ENCODE measurements around the gene METAP1D. TPM values are rescaled to one million over a fixed set of nuclear protein-coding genes. Genes with fewer than 3 reads are reported as not detected.

Gene METAP1D
- total RNA-seq, 1 experiment from 2014 or later = 4.7 TPM

GRCh38 chr2:172074254-172074653 is 74.5 kb downstream of the METAP1D start (continued):
- no peak for TF ChIP-seq ZNF138 (CRISPR knock-in tag; conservative IDR thresholded peaks at IDR 0.05)
- TF ChIP-seq ETV6 (CRISPR knock-in tag; IDR thresholded peaks at IDR 0.05) = no peak
- TF ChIP-seq, protein P1, sequence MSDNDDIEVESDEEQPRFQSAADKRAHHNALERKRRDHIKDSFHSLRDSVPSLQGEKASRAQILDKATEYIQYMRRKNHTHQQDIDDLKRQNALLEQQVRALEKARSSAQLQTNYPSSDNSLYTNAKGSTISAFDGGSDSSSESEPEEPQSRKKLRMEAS (CRISPR knock-in tag; IDR thresholded peaks at IDR 0.05) = no peak
- TF ChIP-seq ZNF121 (CRISPR knock-in tag; IDR thresholded peaks at IDR 0.05) = no peak
- TF ChIP-seq, protein P2, sequence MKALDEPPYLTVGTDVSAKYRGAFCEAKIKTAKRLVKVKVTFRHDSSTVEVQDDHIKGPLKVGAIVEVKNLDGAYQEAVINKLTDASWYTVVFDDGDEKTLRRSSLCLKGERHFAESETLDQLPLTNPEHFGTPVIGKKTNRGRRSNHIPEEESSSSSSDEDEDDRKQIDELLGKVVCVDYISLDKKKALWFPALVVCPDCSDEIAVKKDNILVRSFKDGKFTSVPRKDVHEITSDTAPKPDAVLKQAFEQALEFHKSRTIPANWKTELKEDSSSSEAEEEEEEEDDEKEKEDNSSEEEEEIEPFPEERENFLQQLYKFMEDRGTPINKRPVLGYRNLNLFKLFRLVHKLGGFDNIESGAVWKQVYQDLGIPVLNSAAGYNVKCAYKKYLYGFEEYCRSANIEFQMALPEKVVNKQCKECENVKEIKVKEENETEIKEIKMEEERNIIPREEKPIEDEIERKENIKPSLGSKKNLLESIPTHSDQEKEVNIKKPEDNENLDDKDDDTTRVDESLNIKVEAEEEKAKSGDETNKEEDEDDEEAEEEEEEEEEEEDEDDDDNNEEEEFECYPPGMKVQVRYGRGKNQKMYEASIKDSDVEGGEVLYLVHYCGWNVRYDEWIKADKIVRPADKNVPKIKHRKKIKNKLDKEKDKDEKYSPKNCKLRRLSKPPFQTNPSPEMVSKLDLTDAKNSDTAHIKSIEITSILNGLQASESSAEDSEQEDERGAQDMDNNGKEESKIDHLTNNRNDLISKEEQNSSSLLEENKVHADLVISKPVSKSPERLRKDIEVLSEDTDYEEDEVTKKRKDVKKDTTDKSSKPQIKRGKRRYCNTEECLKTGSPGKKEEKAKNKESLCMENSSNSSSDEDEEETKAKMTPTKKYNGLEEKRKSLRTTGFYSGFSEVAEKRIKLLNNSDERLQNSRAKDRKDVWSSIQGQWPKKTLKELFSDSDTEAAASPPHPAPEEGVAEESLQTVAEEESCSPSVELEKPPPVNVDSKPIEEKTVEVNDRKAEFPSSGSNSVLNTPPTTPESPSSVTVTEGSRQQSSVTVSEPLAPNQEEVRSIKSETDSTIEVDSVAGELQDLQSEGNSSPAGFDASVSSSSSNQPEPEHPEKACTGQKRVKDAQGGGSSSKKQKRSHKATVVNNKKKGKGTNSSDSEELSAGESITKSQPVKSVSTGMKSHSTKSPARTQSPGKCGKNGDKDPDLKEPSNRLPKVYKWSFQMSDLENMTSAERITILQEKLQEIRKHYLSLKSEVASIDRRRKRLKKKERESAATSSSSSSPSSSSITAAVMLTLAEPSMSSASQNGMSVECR (CRISPR knock-in tag; IDR thresholded peaks at IDR 0.05; ENCODE audit: borderline replicate concordance) = no peak
- no peak for TF ChIP-seq KAT7 (CRISPR knock-in tag; IDR thresholded peaks at IDR 0.05; ENCODE audit: borderline replicate concordance)
- TF ChIP-seq TEAD1 (CRISPR knock-in tag; IDR thresholded peaks at IDR 0.05) = no peak
- TF ChIP-seq TCF7 (CRISPR knock-in tag; IDR thresholded peaks at IDR 0.05; ENCODE audit: low read depth) = no peak
- TF ChIP-seq OVOL2 (CRISPR knock-in tag; IDR thresholded peaks at IDR 0.05; ENCODE audit: borderline replicate concordance) = no peak
- TF ChIP-seq MYBL2 (CRISPR knock-in tag; IDR thresholded peaks at IDR 0.05) = no peak

- ChIA-PET CTCF (interaction anchor here (0.9 to 1.9 kb wide), 2 partner anchors 11 to 27 kb away, joined by 3 to 9 read pairs; no protein-coding TSS in a partner anchor), POLR2A (no interaction called here)
- H3K9me3 Mint-ChIP-seq = no peaks in the 10 kb centered on the region
- H3K36me3 Mint-ChIP-seq = no peaks in the 10 kb centered on the region
- DNase-seq (ENCODE audit: low spot score) = no peak
- ATAC-seq = no peak
- peaks cover 83% of the 10 kb centered on the region for H3K27me3 Mint-ChIP-seq (ENCODE audit: low read depth)
- peaks cover 44% of the 10 kb centered on the region for H3K4me1 Mint-ChIP-seq
- no peak overlapping the region for H3K27ac Mint-ChIP-seq
- no peak overlapping the region for H3K4me3 Mint-ChIP-seq
- no peak for TF ChIP-seq NFATC4 (CRISPR knock-in tag; IDR thresholded peaks at IDR 0.05)
- TF ChIP-seq, protein P3, sequence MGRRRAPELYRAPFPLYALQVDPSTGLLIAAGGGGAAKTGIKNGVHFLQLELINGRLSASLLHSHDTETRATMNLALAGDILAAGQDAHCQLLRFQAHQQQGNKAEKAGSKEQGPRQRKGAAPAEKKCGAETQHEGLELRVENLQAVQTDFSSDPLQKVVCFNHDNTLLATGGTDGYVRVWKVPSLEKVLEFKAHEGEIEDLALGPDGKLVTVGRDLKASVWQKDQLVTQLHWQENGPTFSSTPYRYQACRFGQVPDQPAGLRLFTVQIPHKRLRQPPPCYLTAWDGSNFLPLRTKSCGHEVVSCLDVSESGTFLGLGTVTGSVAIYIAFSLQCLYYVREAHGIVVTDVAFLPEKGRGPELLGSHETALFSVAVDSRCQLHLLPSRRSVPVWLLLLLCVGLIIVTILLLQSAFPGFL (CRISPR knock-in tag; IDR thresholded peaks at IDR 0.05; ENCODE audit: borderline replicate concordance) = no peak
- TF ChIP-seq ZNF219 (CRISPR knock-in tag; IDR thresholded peaks at IDR 0.05; ENCODE audit: borderline replicate concordance) = no peak
- TF ChIP-seq USF1 (CRISPR knock-in tag; IDR thresholded peaks at IDR 0.05) = no peak
- no peak for TF ChIP-seq TEAD1 (CRISPR knock-in tag; IDR thresholded peaks at IDR 0.05)
- TF ChIP-seq ERG (CRISPR knock-in tag; IDR thresholded peaks at IDR 0.05) = no peak
- TF ChIP-seq NR2C2 (CRISPR knock-in tag; IDR thresholded peaks at IDR 0.05) = no peak
- no peak for TF ChIP-seq ATF3 (CRISPR knock-in tag; conservative IDR thresholded peaks at IDR 0.05)
- TF ChIP-seq GABPB1 (CRISPR knock-in tag; IDR thresholded peaks at IDR 0.05) = no peak
- no peak for TF ChIP-seq AR (CRISPR knock-in tag; IDR thresholded peaks at IDR 0.05)
- TF ChIP-seq GRHL2 (CRISPR knock-in tag; IDR thresholded peaks at IDR 0.05; ENCODE audit: insufficient replicate concordance, severe bottlenecking) = no peak
- TF ChIP-seq, protein P4, sequence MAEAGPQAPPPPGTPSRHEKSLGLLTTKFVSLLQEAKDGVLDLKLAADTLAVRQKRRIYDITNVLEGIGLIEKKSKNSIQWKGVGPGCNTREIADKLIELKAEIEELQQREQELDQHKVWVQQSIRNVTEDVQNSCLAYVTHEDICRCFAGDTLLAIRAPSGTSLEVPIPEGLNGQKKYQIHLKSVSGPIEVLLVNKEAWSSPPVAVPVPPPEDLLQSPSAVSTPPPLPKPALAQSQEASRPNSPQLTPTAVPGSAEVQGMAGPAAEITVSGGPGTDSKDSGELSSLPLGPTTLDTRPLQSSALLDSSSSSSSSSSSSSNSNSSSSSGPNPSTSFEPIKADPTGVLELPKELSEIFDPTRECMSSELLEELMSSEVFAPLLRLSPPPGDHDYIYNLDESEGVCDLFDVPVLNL (CRISPR knock-in tag; IDR thresholded peaks at IDR 0.05; ENCODE audit: borderline replicate concordance, low read depth) = no peak
- TF ChIP-seq IRF1 (CRISPR knock-in tag; IDR thresholded peaks at IDR 0.05) = no peak
These were observed 79.7 kb downstream of the METAP1D start for GRCh38 chr2:172079416-172079815.

All from WTC11 (cell line).